ENCODE results near the gene TCP11L2. TPM values are rescaled to one million over a fixed set of nuclear protein-coding genes. Genes with fewer than 3 reads are reported as not detected.

The TCP11L2 gene
- polyA plus RNA-seq, 3 donors: 23.5 to 37.3 (median 35.8) TPM

DNA sequence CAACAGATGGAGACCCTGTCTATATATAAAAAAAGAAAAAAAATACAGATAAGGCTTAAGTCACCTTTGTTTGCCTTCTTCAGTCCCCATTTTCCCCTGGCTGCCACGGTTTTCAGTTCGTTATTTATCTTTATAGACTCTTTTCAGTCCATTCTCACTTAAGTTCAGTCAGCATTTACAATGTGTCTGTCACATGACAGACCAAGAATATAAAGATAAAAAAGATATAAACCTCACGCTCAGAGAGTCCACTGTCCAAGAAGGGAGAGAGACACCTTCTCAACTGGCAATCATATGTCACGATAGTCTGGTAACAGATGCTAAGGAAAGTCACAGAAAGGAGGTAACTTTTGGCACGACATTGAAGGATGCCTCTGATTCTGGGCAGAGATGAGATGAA lies 41.6 kb downstream of the TCP11L2 start:
- H3K36me3 Mint-ChIP-seq: peaks cover 68 to 86% of the 10 kb centered on the region in 2 donors

GRCh38 chr12:106345746-106346145 lies 43.2 kb downstream of the TCP11L2 start:
- Histone ChIP-seq H3K27me3 (ENCODE audit: control insufficient read depth in 2 of 2, insufficient read depth in 2 of 2, low read length in 2 of 2) (peaks cover 0 to 3% of the 10 kb centered on the region in 2 donors), H3K4me2 (replicated peaks; ENCODE audit: extremely low read depth, low read length, poor library complexity, severe bottlenecking) (no peak overlapping the region), H3K9me3 (replicated peaks in 1 of 2; ENCODE audit: control insufficient read depth in 1 of 2, insufficient read depth in 1 of 2, low read length in 2 of 2) (no peaks in the 10 kb centered on the region), H3K9ac (ENCODE audit: insufficient read depth, low read length, poor library complexity, severe bottlenecking) (no peak overlapping the region), H2AFZ (ENCODE audit: insufficient read depth, low read depth, low read length, poor library complexity, severe bottlenecking) (no peak overlapping the region), H3K27ac (ENCODE audit: low read depth in 1 of 2, low read length in 2 of 2) (no peak overlapping the region), H3K79me2 (ENCODE audit: insufficient read depth, low read length) (no peaks in the 10 kb centered on the region), H4K20me1 (ENCODE audit: insufficient read depth, low read length) (peaks cover 12% of the 10 kb centered on the region), H3K4me3 (replicated peaks in 1 of 3; ENCODE audit: low read depth in 2 of 3, low read length in 3 of 3) (no peak overlapping the region), H3K4me1 (ENCODE audit: control insufficient read depth in 1 of 2, insufficient read depth in 2 of 2, low read length in 2 of 2) (no peaks in the 10 kb centered on the region), H3K36me3 (replicated peaks in 1 of 2; ENCODE audit: control insufficient read depth in 1 of 2, insufficient read depth in 2 of 2, low read length in 2 of 2) (peaks cover 26 to 58% of the 10 kb centered on the region in 2 donors)
- H3K36me3 Mint-ChIP-seq: peaks cover 58 to 81% of the 10 kb centered on the region in 2 donors
- no peak overlapping the region for H3K4me3 Mint-ChIP-seq
- H3K27ac Mint-ChIP-seq: no peak overlapping the region
- WGBS (ENCODE audit: insufficient coverage): 69% methylated on average over 5 of the region's 5 CpGs
- TF ChIP-seq, protein P1, sequence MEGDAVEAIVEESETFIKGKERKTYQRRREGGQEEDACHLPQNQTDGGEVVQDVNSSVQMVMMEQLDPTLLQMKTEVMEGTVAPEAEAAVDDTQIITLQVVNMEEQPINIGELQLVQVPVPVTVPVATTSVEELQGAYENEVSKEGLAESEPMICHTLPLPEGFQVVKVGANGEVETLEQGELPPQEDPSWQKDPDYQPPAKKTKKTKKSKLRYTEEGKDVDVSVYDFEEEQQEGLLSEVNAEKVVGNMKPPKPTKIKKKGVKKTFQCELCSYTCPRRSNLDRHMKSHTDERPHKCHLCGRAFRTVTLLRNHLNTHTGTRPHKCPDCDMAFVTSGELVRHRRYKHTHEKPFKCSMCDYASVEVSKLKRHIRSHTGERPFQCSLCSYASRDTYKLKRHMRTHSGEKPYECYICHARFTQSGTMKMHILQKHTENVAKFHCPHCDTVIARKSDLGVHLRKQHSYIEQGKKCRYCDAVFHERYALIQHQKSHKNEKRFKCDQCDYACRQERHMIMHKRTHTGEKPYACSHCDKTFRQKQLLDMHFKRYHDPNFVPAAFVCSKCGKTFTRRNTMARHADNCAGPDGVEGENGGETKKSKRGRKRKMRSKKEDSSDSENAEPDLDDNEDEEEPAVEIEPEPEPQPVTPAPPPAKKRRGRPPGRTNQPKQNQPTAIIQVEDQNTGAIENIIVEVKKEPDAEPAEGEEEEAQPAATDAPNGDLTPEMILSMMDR (IDR thresholded peaks at IDR 0.05): peak; percentile 21
- no peaks in the 10 kb centered on the region for H3K9me3 Mint-ChIP-seq
- peaks cover 3 to 14% (median 3%) of the 10 kb centered on the region in 3 donors for H3K27me3 Mint-ChIP-seq (ENCODE audit: low read depth in 3 of 3)
- peaks cover 2% of the 10 kb centered on the region for H3K4me1 Mint-ChIP-seq
- DNase-seq: peak in 2 of 3 donors; percentile 16 to 31
- intact Hi-C loops (cut with micrococcal nuclease): no loop called here

More for the DNA sequence above, 41.6 kb downstream of the TCP11L2 start:
- Histone ChIP-seq H3K27ac (ENCODE audit: low read depth in 1 of 2, low read length in 2 of 2) (no peak overlapping the region), H3K27me3 (ENCODE audit: control insufficient read depth in 2 of 2, insufficient read depth in 2 of 2, low read length in 2 of 2) (no peaks in the 10 kb centered on the region), H3K9me3 (replicated peaks in 1 of 2; ENCODE audit: control insufficient read depth in 1 of 2, insufficient read depth in 1 of 2, low read length in 2 of 2) (no peaks in the 10 kb centered on the region), H3K4me1 (ENCODE audit: control insufficient read depth in 1 of 2, insufficient read depth in 2 of 2, low read length in 2 of 2) (no peaks in the 10 kb centered on the region), H3K36me3 (replicated peaks in 1 of 2; ENCODE audit: control insufficient read depth in 1 of 2, insufficient read depth in 2 of 2, low read length in 2 of 2) (peaks cover 36 to 68% of the 10 kb centered on the region in 2 donors), H3K4me3 (replicated peaks in 1 of 3; ENCODE audit: low read depth in 2 of 3, low read length in 3 of 3) (no peak overlapping the region), H3K4me2 (replicated peaks; ENCODE audit: extremely low read depth, low read length, poor library complexity, severe bottlenecking) (no peak overlapping the region), H3K9ac (ENCODE audit: insufficient read depth, low read length, poor library complexity, severe bottlenecking) (no peak overlapping the region), H4K20me1 (ENCODE audit: insufficient read depth, low read length) (peaks cover 19% of the 10 kb centered on the region), H3K79me2 (ENCODE audit: insufficient read depth, low read length) (no peaks in the 10 kb centered on the region), H2AFZ (ENCODE audit: insufficient read depth, low read depth, low read length, poor library complexity, severe bottlenecking) (no peak overlapping the region)
- no peaks in the 10 kb centered on the region for H3K9me3 Mint-ChIP-seq
- TF ChIP-seq, protein P1 (IDR thresholded peaks at IDR 0.05): no peak
- H3K27ac Mint-ChIP-seq: no peak overlapping the region
- DNase-seq: no peak
- no peak overlapping the region for H3K4me3 Mint-ChIP-seq
- H3K4me1 Mint-ChIP-seq: peaks cover 2% of the 10 kb centered on the region
- intact Hi-C loops (cut with micrococcal nuclease): no loop called here
- H3K27me3 Mint-ChIP-seq (ENCODE audit: low read depth in 3 of 3): peaks cover 0 to 6% (median 0%) of the 10 kb centered on the region in 3 donors
- WGBS (ENCODE audit: insufficient coverage): no CpG with 5 or more reads among the region's 5 CpGs

All from CD14-positive monocyte (primary cell).